Fibroblast of skin of back (primary cell): ENCODE results near the gene ASIC1.
A peak's percentile ranks its signal among the peaks of the same experiment; 100 is the strongest.
"Not testable (repeated sequence)": the region's sequence is repeated elsewhere in the genome, so short reads cannot be mapped to it uniquely, and the experiment has no call there.

Source experiments
- DNase-seq: peaks from one replicate; pipeline ENCODE4 v3.0.0-alpha.2; 2013

ASIC1 gene

GRCh38 chr12:50061946-50062686, 4.7 kb downstream of the ASIC1 start:
- DNase-seq, result no peak

- DNase-seq, result no peak
These were observed 5.5 kb downstream of the ASIC1 start for GRCh38 chr12:50062728-50063460.

GRCh38 chr12:50065726-50066310, 8.4 kb downstream of the ASIC1 start:
- DNase-seq, result peak; percentile 62

- peak; percentile 97 for DNase-seq
These were observed 9.0 kb downstream of the ASIC1 start for GRCh38 chr12:50066402-50066801.

GRCh38 chr12:50069069-50069468, 11.7 kb downstream of the ASIC1 start:
- no peak for DNase-seq

GRCh38 chr12:50069539-50069938, 12.1 kb downstream of the ASIC1 start:
- no peak for DNase-seq

GRCh38 chr12:50070314-50071060, 13.1 kb downstream of the ASIC1 start:
- DNase-seq, result peak; percentile 79

GRCh38 chr12:50072198-50072907, 15.0 kb downstream of the ASIC1 start:
- no peak for DNase-seq

- DNase-seq, result no peak
These were observed 15.8 kb downstream of the ASIC1 start for GRCh38 chr12:50073206-50073605.

GRCh38 chr12:50073712-50074111, 16.3 kb downstream of the ASIC1 start:
- DNase-seq, result no peak

- DNase-seq, result peak; percentile 76
These were observed 17.8 kb downstream of the ASIC1 start for GRCh38 chr12:50074936-50075807.

- no peak for DNase-seq
These were observed 18.4 kb downstream of the ASIC1 start for GRCh38 chr12:50075808-50076170.

- DNase-seq, result no peak
These were observed 19.7 kb downstream of the ASIC1 start for GRCh38 chr12:50077099-50077498.

GRCh38 chr12:50078281-50078680, 20.9 kb downstream of the ASIC1 start:
- no peak for DNase-seq

GRCh38 chr12:50079771-50080170, 22.4 kb downstream of the ASIC1 start:
- DNase-seq, result no peak

GRCh38 chr12:50081096-50081808, 23.9 kb downstream of the ASIC1 start:
- no peak for DNase-seq

GRCh38 chr12:50082644-50083043, 25.2 kb downstream of the ASIC1 start:
- no peak for DNase-seq

- no peak for DNase-seq
These were observed 25.9 kb downstream of the ASIC1 start for GRCh38 chr12:50083301-50083700.

GRCh38 chr12:50084409-50084774, 27.0 kb downstream of the ASIC1 start:
- not testable (repeated sequence) for DNase-seq

- DNase-seq, result peak; percentile 93
These were observed 27.6 kb downstream of the ASIC1 start, which contains the start of gene SMARCD1 for GRCh38 chr12:50084775-50085614. TSS of gene SMARCD1 (plus strand) at chr12:50085342. CDS start at chr12:50085370, 28 bp downstream.
